HUES64 (cell line): ENCODE measurements around the gene PKN1.
A peak's percentile ranks its signal among the peaks of the same experiment; 100 is the strongest.

Experiments used
- H3K27ac ChIP-seq: 2 replicates; pipeline ENCODE4 v1.7.0; 2013; ENCODE audit warnings: low read depth, low read length, inconsistent platforms
- H3K27me3 ChIP-seq: 2 replicates; pipeline ENCODE4 v1.6.1; 2013; ENCODE audit warnings: mild to moderate bottlenecking, low read length; ENCODE audit not compliant: insufficient read depth
- H3K36me3 ChIP-seq: 2 replicates; pipeline ENCODE4 v1.6.1; 2013; ENCODE audit warnings: mild to moderate bottlenecking, low read length; ENCODE audit not compliant: insufficient read depth
- H3K4me1 ChIP-seq: 2 replicates; pipeline ENCODE4 v1.6.1; 2013; ENCODE audit warnings: mild to moderate bottlenecking, low read length, moderate library complexity; ENCODE audit not compliant: insufficient read depth
- H3K4me3 ChIP-seq: 2 replicates; pipeline ENCODE4 v1.5.1; 2013; ENCODE audit warnings: mild to moderate bottlenecking, low read length, moderate library complexity
- H3K9ac ChIP-seq: 2 replicates; pipeline ENCODE4 v1.6.1; 2013; ENCODE audit warnings: mild to moderate bottlenecking, low read depth, low read length
- H3K9me3 ChIP-seq: 2 replicates; pipeline ENCODE4 v1.6.1; 2013; ENCODE audit warnings: low read depth, low read length; ENCODE audit not compliant: insufficient read depth
- WGBS: fragments of 150-250, 120-280 bp; methylation state at CpG from one replicate; pipeline ENCODE4 v1.1.7; 2013; ENCODE audit warnings: missing lambda C conversion rate; 5-methylcytosine and 5-hydroxymethylcytosine counted together

PKN1 gene

GRCh38 chr19:14511229-14511593 is 78.1 kb downstream of the PKN1 start:
- WGBS = 93% methylated on average over 4 of the region's 4 CpGs
- no peak overlapping the region for H3K27ac ChIP-seq

GRCh38 chr19:14512406-14512961 is 79.4 kb downstream of the PKN1 start:
- H3K27ac ChIP-seq = no peak overlapping the region
- no peaks in the 10 kb centered on the region for H3K9me3 ChIP-seq
- H3K4me3 ChIP-seq = no peak overlapping the region
- H3K36me3 ChIP-seq = peaks cover 31% of the 10 kb centered on the region
- WGBS = 95% methylated on average over 14 of the region's 14 CpGs
- H3K9ac ChIP-seq = no peak overlapping the region
- no peaks in the 10 kb centered on the region for H3K27me3 ChIP-seq
- H3K4me1 ChIP-seq = no peaks in the 10 kb centered on the region

More at GRCh38 chr19:14511229-14511593, 78.1 kb downstream of the PKN1 start:
- Histone ChIP-seq H3K36me3 (peaks cover 25% of the 10 kb centered on the region), H3K9me3 (no peaks in the 10 kb centered on the region), H3K9ac (no peak overlapping the region), H3K27me3 (no peaks in the 10 kb centered on the region), H3K4me1 (no peaks in the 10 kb centered on the region), H3K4me3 (no peak overlapping the region)

- no peak overlapping the region for H3K4me3 ChIP-seq
- no peak overlapping the region for H3K27ac ChIP-seq
- H3K27me3 ChIP-seq = no peaks in the 10 kb centered on the region
- H3K4me1 ChIP-seq = 0 out of 2 replicates have a peak, but pooled peaks cover under 1% of the 10 kb centered on the region
- WGBS = 93% methylated on average over 8 of the region's 8 CpGs
- peaks cover 31% of the 10 kb centered on the region for H3K36me3 ChIP-seq
- no peak overlapping the region for H3K9ac ChIP-seq
- H3K9me3 ChIP-seq = no peaks in the 10 kb centered on the region
Observed at GRCh38 chr19:14514215-14514863, 81.2 kb downstream of the PKN1 start.

- WGBS = 93% methylated on average over 8 of the region's 8 CpGs
- Histone ChIP-seq H3K4me3 (no peak overlapping the region; the same call in 1 of the 2 replicates), H3K36me3 (peaks cover 31% of the 10 kb centered on the region), H3K4me1 (peaks cover 9% of the 10 kb centered on the region; the same call in 1 of the 2 replicates), H3K27ac (no peak overlapping the region), H3K27me3 (no peaks in the 10 kb centered on the region), H3K9ac (no peak overlapping the region), H3K9me3 (no peaks in the 10 kb centered on the region)
Observed at GRCh38 chr19:14515501-14516047, 82.5 kb downstream of the PKN1 start.

- Histone ChIP-seq H3K4me1 (peaks cover 9% of the 10 kb centered on the region; the same call in 1 of the 2 replicates), H3K9ac (no peak overlapping the region), H3K9me3 (no peaks in the 10 kb centered on the region), H3K27me3 (no peaks in the 10 kb centered on the region), H3K36me3 (peaks cover 31% of the 10 kb centered on the region), H3K4me3 (peak overlapping the region; percentile 86), H3K27ac (no peak overlapping the region)
- 92% methylated on average over 15 of the region's 15 CpGs for WGBS
Observed at GRCh38 chr19:14516048-14516534, 83.0 kb downstream of the PKN1 start.

GRCh38 chr19:14516746-14517438 is 83.8 kb downstream of the PKN1 start:
- H3K36me3 ChIP-seq = peaks cover 31% of the 10 kb centered on the region
- no peaks in the 10 kb centered on the region for H3K27me3 ChIP-seq
- peaks cover 9% of the 10 kb centered on the region; the same call in 1 of the 2 replicates for H3K4me1 ChIP-seq
- no peaks in the 10 kb centered on the region for H3K9me3 ChIP-seq
- H3K4me3 ChIP-seq = peak overlapping the region; percentile 86
- peak overlapping the region; percentile 85 for H3K9ac ChIP-seq
- H3K27ac ChIP-seq = no peak overlapping the region
- WGBS = 50% methylated on average over 21 of the region's 22 CpGs

GRCh38 chr19:14517446-14517839 is 84.3 kb downstream of the PKN1 start:
- Histone ChIP-seq H3K4me1 (peaks cover 9% of the 10 kb centered on the region; the same call in 1 of the 2 replicates), H3K27ac (peak overlapping the region; percentile 75; the same call in 1 of the 2 replicates)

GRCh38 chr19:14517840-14518505 is 84.9 kb downstream of the PKN1 start, which contains the start of gene DNAJB1:
Gene DNAJB1, minus strand, starts transcription at chr19:14518397. Its CDS starts 48 bp downstream, at chr19:14518349.
- Histone ChIP-seq H3K27me3 (no peaks in the 10 kb centered on the region), H3K27ac (peak within 1 kb of the TSS; percentile 75), H3K36me3 (peaks cover 31% of the 10 kb centered on the region), H3K4me1 (peaks cover 9% of the 10 kb centered on the region; the same call in 1 of the 2 replicates), H3K4me3 (peak within 1 kb of the TSS; percentile 86), H3K9me3 (no peaks in the 10 kb centered on the region), H3K9ac (peak within 1 kb of the TSS; percentile 85)
- under 1% methylated on average over 81 of the region's 82 CpGs for WGBS

More at GRCh38 chr19:14517446-14517839, 84.3 kb downstream of the PKN1 start:
- Histone ChIP-seq H3K4me3 (peak overlapping the region; percentile 86), H3K9ac (peak overlapping the region; percentile 85), H3K9me3 (no peaks in the 10 kb centered on the region), H3K27me3 (no peaks in the 10 kb centered on the region), H3K36me3 (peaks cover 31% of the 10 kb centered on the region)
- under 1% methylated on average over 32 of the region's 32 CpGs for WGBS

- peak overlapping the region; percentile 58; the same call in 1 of the 2 replicates for H3K27ac ChIP-seq
- no peak overlapping the region for H3K9ac ChIP-seq
Observed at GRCh38 chr19:14519245-14519859, 86.2 kb downstream of the PKN1 start.

GRCh38 chr19:14519860-14520407 is 86.8 kb downstream of the PKN1 start:
- H3K9ac ChIP-seq = no peak overlapping the region
- WGBS = 50% methylated on average over 2 of the region's 2 CpGs
- no peaks in the 10 kb centered on the region for H3K9me3 ChIP-seq
- H3K4me3 ChIP-seq = no peak overlapping the region
- peaks cover 19% of the 10 kb centered on the region for H3K36me3 ChIP-seq
- peaks cover 9% of the 10 kb centered on the region; the same call in 1 of the 2 replicates for H3K4me1 ChIP-seq
- H3K27me3 ChIP-seq = no peaks in the 10 kb centered on the region
- H3K27ac ChIP-seq = peak overlapping the region; percentile 58; the same call in 1 of the 2 replicates

More at GRCh38 chr19:14519245-14519859, 86.2 kb downstream of the PKN1 start:
- H3K9me3 ChIP-seq = no peaks in the 10 kb centered on the region
- 92% methylated on average over 20 of the region's 22 CpGs for WGBS
- peaks cover 25% of the 10 kb centered on the region for H3K36me3 ChIP-seq
- H3K27me3 ChIP-seq = no peaks in the 10 kb centered on the region
- no peak overlapping the region; the same call in 1 of the 2 replicates for H3K4me3 ChIP-seq
- H3K4me1 ChIP-seq = peaks cover 9% of the 10 kb centered on the region; the same call in 1 of the 2 replicates
